Bronchial epithelial cell (primary cell): ENCODE results near the gene SORCS2. TPM values are rescaled to one million over a fixed set of nuclear protein-coding genes. Genes with fewer than 3 reads are reported as not detected.

Experiments used
- DNase-seq: peaks from one replicate; pipeline ENCODE4 v3.0.0-alpha.2; 2010; ENCODE audit warnings: low read depth
- FAIRE-seq: peaks from 2 replicates; lab custom pipeline; 2011; peaks lifted over from hg19 to GRCh38; lab: Jason Lieb, UNC
- H3K27me3 ChIP-seq: 2 replicates; pipeline ENCODE4 v1.5.1; 2011; ENCODE audit warnings: low read length; ENCODE audit not compliant: control insufficient read depth, insufficient read depth
- H3K36me3 ChIP-seq: 2 replicates; pipeline ENCODE4 v1.5.1; 2011; ENCODE audit warnings: low read length; ENCODE audit not compliant: control insufficient read depth, insufficient read depth
- H3K4me3 ChIP-seq: 2 replicates; pipeline ENCODE4 v1.5.1; 2011; ENCODE audit warnings: mild to moderate bottlenecking, low read depth, low read length, control low read depth
- CTCF ChIP-seq: IDR thresholded peaks from 2 replicates; pipeline ENCODE4 v1.5.1; 2011; ENCODE audit warnings: mild to moderate bottlenecking, moderate library complexity, low read length, control low read depth, inconsistent platforms; ENCODE audit not compliant: insufficient read depth, severe bottlenecking
- total RNA-seq: library from RNA; depleted of rRNA; stranded (reverse); fragments of >200 nt; gene quantifications from 2 replicates; pipeline ENCODE4 v1.2.1, GENCODE V29; 2014

Gene SORCS2
- total RNA-seq, 1 donor from 2014 or later, result under 0.01 TPM

GRCh38 chr4:7564242-7564641, 371.9 kb downstream of the SORCS2 start:
- no peaks in the 10 kb centered on the region for H3K36me3 ChIP-seq
- no peak for DNase-seq
- TF ChIP-seq CTCF, result no peak
- FAIRE-seq, result no peak
- H3K27me3 ChIP-seq, result no peaks in the 10 kb centered on the region
- no peak overlapping the region for H3K4me3 ChIP-seq

- no peak for FAIRE-seq
- TF ChIP-seq CTCF, result no peak
- no peak for DNase-seq
- Histone ChIP-seq H3K4me3 (no peak overlapping the region), H3K27me3 (no peaks in the 10 kb centered on the region), H3K36me3 (no peaks in the 10 kb centered on the region)
These were observed 373.1 kb downstream of the SORCS2 start for GRCh38 chr4:7565483-7565882.

- no peak for TF ChIP-seq CTCF
- H3K36me3 ChIP-seq, result no peaks in the 10 kb centered on the region
- FAIRE-seq (no peak), DNase-seq (no peak)
- no peaks in the 10 kb centered on the region for H3K27me3 ChIP-seq
- H3K4me3 ChIP-seq, result no peak overlapping the region
These were observed 377.8 kb downstream of the SORCS2 start for GRCh38 chr4:7569810-7570783.

- Histone ChIP-seq H3K27me3 (no peaks in the 10 kb centered on the region), H3K4me3 (no peak overlapping the region), H3K36me3 (no peaks in the 10 kb centered on the region)
- DNase-seq (no peak), FAIRE-seq (no peak)
- no peak for TF ChIP-seq CTCF
These were observed 378.7 kb downstream of the SORCS2 start for GRCh38 chr4:7571001-7571400.

- no peak for TF ChIP-seq CTCF
- Histone ChIP-seq H3K36me3 (no peaks in the 10 kb centered on the region), H3K4me3 (no peak overlapping the region), H3K27me3 (no peaks in the 10 kb centered on the region)
- FAIRE-seq (no peak), DNase-seq (no peak)
These were observed 379.4 kb downstream of the SORCS2 start for GRCh38 chr4:7571701-7572100.
